Fibroblast of lung (primary cell): Measurements from ENCODE around the gene STX12. TPM values are rescaled to one million over a fixed set of nuclear protein-coding genes. Genes with fewer than 3 reads are reported as not detected.

Experiments
- DNase-seq, 2 donors: peaks; one replicate each; pipeline versions ENCODE4 v3.0.0 to v3.0.0-alpha.2; 2010; ENCODE audit warnings: low read depth in 2 of 2
- H2AFZ ChIP-seq: 2 replicates; pipeline ENCODE4 v1.5.1; 2012; ENCODE audit warnings: low read length, control low read depth, inconsistent platforms
- H3K27ac ChIP-seq: 2 replicates; pipeline ENCODE4 v1.5.1; 2011; ENCODE audit warnings: low read length, control low read depth; ENCODE audit not compliant: insufficient read depth
- H3K27me3 ChIP-seq: 2 replicates; pipeline ENCODE4 v1.5.1; 2011; ENCODE audit warnings: mild to moderate bottlenecking, low read length; ENCODE audit not compliant: control insufficient read depth, insufficient read depth
- H3K36me3 ChIP-seq: 2 replicates; pipeline ENCODE4 v1.5.1; 2011; ENCODE audit warnings: low read length; ENCODE audit not compliant: control insufficient read depth, insufficient read depth
- H3K4me1 ChIP-seq: 2 replicates; pipeline ENCODE4 v1.5.1; 2011; ENCODE audit warnings: low read length; ENCODE audit not compliant: control insufficient read depth, insufficient read depth; ENCODE audit errors: extremely low read depth
- H3K4me2 ChIP-seq: 2 replicates; pipeline ENCODE4 v1.5.1; 2011; ENCODE audit warnings: low read length, control low read depth; ENCODE audit not compliant: insufficient read depth; ENCODE audit errors: extremely low read depth
- H3K4me3 ChIP-seq, 4 experiments: fragments of 200-600 bp in 1 of 4; sonication (generic) in 1 of 4; replicated peaks in 1 of 4; 2 replicates each; pipeline ENCODE4 v1.5.1; 2011 to 2016; ENCODE audit warnings: low read length in 4 of 4, low read depth in 3 of 4, mild to moderate bottlenecking in 3 of 4, control low read depth in 2 of 4, inconsistent platforms in 1 of 4, mixed read lengths in 1 of 4; ENCODE audit not compliant: insufficient read depth in 1 of 4; ENCODE audit errors: control extremely low read depth in 1 of 4
- H3K79me2 ChIP-seq: 2 replicates; pipeline ENCODE4 v1.5.1; 2012; ENCODE audit warnings: mild to moderate bottlenecking, low read length, inconsistent platforms; ENCODE audit not compliant: control insufficient read depth, insufficient read depth
- H3K9ac ChIP-seq: 2 replicates; pipeline ENCODE4 v1.5.1; 2011; ENCODE audit warnings: mild to moderate bottlenecking, low read length, control low read depth; ENCODE audit not compliant: insufficient read depth
- H3K9me3 ChIP-seq: 2 replicates; pipeline ENCODE4 v1.5.1; 2012; ENCODE audit warnings: low read depth, low read length; ENCODE audit not compliant: control insufficient read depth, insufficient read depth
- H4K20me1 ChIP-seq: 2 replicates; pipeline ENCODE4 v1.5.1; 2011; ENCODE audit warnings: low read length; ENCODE audit not compliant: control insufficient read depth, insufficient read depth; ENCODE audit errors: extremely low read depth
- CTCF ChIP-seq, 2 donors: IDR thresholded peaks in 1 of 2; conservative IDR thresholded peaks in 1 of 2; 1 replicate in 1 of 2; 2 replicates in 1 of 2; pipeline ENCODE4 v1.5.1; 2011 to 2012; ENCODE audit warnings: low read length in 2 of 2, control low read depth in 1 of 2, inconsistent platforms in 1 of 2, low read depth in 1 of 2, mild to moderate bottlenecking in 1 of 2
- EZH2 ChIP-seq: IDR thresholded peaks from 2 replicates; pipeline ENCODE4 v1.5.1; 2012; ENCODE audit warnings: low read length, control low read depth, mild to moderate bottlenecking; ENCODE audit errors: missing control alignments
- polyA plus RNA-seq, 2 donors: library from polyadenylated mRNA; depleted of rRNA in 1 of 2; stranded (reverse) in 1 of 2; unstranded in 1 of 2; fragments of >200 nt; gene quantifications; 2 replicates each; pipeline ENCODE4 v1.2.1, GENCODE V29; 2011 to 2012; ENCODE audit warnings: missing spikeins in 1 of 2
- total RNA-seq: library from RNA; depleted of rRNA; stranded (reverse); fragments of >200 nt; gene quantifications from 2 replicates; pipeline ENCODE4 v1.2.1, GENCODE V29; 2014

Gene STX12
- total and polyA plus RNA-seq, 2 donors (not counting 1 experiment from before 2014, with no cell fraction given) = 60.8 to 76.7 TPM

GRCh38 chr1:27833470-27833869 lies 60.5 kb downstream of the STX12 start:
- no peak overlapping the region for H3K27ac ChIP-seq
- H3K4me1 ChIP-seq = peaks cover 8% of the 10 kb centered on the region
- no peaks in the 10 kb centered on the region for H3K9me3 ChIP-seq
- no peak overlapping the region for H3K4me2 ChIP-seq
- no peak for TF ChIP-seq EZH2
- H3K27me3 ChIP-seq = no peaks in the 10 kb centered on the region
- peaks cover 58% of the 10 kb centered on the region for H3K79me2 ChIP-seq
- H3K4me3 ChIP-seq = no peak overlapping the region
- DNase-seq = no peak
- H4K20me1 ChIP-seq = peaks cover 3% of the 10 kb centered on the region
- H3K36me3 ChIP-seq = no peaks in the 10 kb centered on the region
- no peak overlapping the region for H3K9ac ChIP-seq
- no peak overlapping the region for H2AFZ ChIP-seq

GRCh38 chr1:27835046-27835445 lies 62.0 kb downstream of the STX12 start:
- no peak overlapping the region for H3K9ac ChIP-seq
- no peak overlapping the region for H2AFZ ChIP-seq
- no peak overlapping the region for H3K4me3 ChIP-seq
- H3K79me2 ChIP-seq = peaks cover 58% of the 10 kb centered on the region
- H4K20me1 ChIP-seq = peaks cover 3% of the 10 kb centered on the region
- H3K27ac ChIP-seq = no peak overlapping the region
- peaks cover 8% of the 10 kb centered on the region for H3K4me1 ChIP-seq
- TF ChIP-seq EZH2 (no peak), CTCF (conservative IDR thresholded peaks at IDR 0.05 in 1 of 2, IDR thresholded peaks at IDR 0.05 in 1 of 2; ENCODE audit: low read depth in 1 of 2, low read length in 2 of 2) (no peak)
- no peak for DNase-seq
- no peaks in the 10 kb centered on the region for H3K36me3 ChIP-seq
- no peak overlapping the region for H3K4me2 ChIP-seq
- H3K27me3 ChIP-seq = no peaks in the 10 kb centered on the region
- H3K9me3 ChIP-seq = no peaks in the 10 kb centered on the region

- Histone ChIP-seq H3K9ac (no peak overlapping the region), H3K4me2 (no peak overlapping the region), H3K4me3 (no peak overlapping the region), H3K4me1 (peaks cover 8% of the 10 kb centered on the region), H3K27ac (no peak overlapping the region), H2AFZ (no peak overlapping the region), H3K79me2 (peaks cover 58% of the 10 kb centered on the region), H3K9me3 (no peaks in the 10 kb centered on the region), H3K36me3 (no peaks in the 10 kb centered on the region), H4K20me1 (peaks cover 3% of the 10 kb centered on the region), H3K27me3 (no peaks in the 10 kb centered on the region)
- DNase-seq = no peak
- TF ChIP-seq EZH2 (no peak), CTCF (conservative IDR thresholded peaks at IDR 0.05 in 1 of 2, IDR thresholded peaks at IDR 0.05 in 1 of 2; ENCODE audit: low read depth in 1 of 2, low read length in 2 of 2) (no peak)
Observed at GRCh38 chr1:27835501-27835900, 62.5 kb downstream of the STX12 start.
